Mucosa of gallbladder (tissue), 1 donor: ENCODE measurements around the gene SCAPER. TPM values are rescaled to one million over a fixed set of nuclear protein-coding genes. Genes with fewer than 3 reads are reported as not detected.
A peak's percentile ranks its signal among the peaks of the same experiment; 100 is the strongest.

Source experiments
- DNase-seq: peaks from one replicate; pipeline ENCODE4 v3.0.0-alpha.2; 2020; ENCODE audit warnings: low spot score
- total RNA-seq: library from RNA; stranded (reverse); gene quantifications from one replicate; pipeline ENCODE4 v1.2.1, GENCODE V29; 2021
- donor health status: DM: no; HTN: no; CAD: no.

The SCAPER gene, protein sequence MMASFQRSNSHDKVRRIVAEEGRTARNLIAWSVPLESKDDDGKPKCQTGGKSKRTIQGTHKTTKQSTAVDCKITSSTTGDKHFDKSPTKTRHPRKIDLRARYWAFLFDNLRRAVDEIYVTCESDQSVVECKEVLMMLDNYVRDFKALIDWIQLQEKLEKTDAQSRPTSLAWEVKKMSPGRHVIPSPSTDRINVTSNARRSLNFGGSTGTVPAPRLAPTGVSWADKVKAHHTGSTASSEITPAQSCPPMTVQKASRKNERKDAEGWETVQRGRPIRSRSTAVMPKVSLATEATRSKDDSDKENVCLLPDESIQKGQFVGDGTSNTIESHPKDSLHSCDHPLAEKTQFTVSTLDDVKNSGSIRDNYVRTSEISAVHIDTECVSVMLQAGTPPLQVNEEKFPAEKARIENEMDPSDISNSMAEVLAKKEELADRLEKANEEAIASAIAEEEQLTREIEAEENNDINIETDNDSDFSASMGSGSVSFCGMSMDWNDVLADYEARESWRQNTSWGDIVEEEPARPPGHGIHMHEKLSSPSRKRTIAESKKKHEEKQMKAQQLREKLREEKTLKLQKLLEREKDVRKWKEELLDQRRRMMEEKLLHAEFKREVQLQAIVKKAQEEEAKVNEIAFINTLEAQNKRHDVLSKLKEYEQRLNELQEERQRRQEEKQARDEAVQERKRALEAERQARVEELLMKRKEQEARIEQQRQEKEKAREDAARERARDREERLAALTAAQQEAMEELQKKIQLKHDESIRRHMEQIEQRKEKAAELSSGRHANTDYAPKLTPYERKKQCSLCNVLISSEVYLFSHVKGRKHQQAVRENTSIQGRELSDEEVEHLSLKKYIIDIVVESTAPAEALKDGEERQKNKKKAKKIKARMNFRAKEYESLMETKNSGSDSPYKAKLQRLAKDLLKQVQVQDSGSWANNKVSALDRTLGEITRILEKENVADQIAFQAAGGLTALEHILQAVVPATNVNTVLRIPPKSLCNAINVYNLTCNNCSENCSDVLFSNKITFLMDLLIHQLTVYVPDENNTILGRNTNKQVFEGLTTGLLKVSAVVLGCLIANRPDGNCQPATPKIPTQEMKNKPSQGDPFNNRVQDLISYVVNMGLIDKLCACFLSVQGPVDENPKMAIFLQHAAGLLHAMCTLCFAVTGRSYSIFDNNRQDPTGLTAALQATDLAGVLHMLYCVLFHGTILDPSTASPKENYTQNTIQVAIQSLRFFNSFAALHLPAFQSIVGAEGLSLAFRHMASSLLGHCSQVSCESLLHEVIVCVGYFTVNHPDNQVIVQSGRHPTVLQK (N-terminal part only)
- 20.7 TPM for total RNA-seq

DNA sequence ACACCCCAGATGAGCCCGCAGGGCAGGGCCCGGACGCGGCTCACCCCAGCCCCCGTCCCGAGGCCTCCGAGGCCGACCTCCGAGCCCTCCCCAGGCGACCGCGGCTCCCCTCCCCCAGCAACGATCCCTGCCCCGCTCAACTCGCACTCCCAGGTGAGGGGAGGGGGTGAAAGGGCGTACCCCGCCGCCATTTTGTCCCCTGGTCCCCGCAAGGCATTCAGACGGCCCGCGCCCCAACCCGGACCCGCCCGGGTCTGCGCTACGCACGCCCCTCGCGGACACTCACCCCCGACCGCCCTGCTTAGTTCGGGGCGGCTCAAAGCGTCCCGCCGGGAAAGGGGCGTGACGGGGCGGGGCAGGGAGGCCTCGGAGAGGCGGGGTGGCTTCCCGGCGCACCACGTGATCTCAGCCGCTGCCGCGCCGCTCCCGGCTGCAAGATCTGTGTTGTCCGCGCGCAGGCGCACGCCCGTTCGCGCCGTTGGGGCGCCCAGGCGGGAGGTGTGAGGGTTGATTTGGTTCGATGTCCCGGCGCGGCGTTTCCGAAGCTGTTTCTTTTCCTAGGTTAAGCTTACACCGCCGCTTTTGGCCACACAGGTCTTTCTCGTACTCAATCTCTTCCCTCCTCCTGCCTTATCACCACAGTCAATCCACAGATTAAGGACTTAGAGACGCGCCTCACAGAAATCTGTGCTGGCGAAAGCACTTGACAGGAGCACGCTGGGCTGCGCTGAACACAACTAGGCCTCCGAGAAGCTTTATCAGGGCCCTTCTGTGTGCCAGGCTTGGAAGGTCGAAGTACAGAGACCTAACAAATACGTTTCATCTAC is at the start of gene SCAPER:
SCAPER (minus strand) TSS at position 328 of the 827 bp plus-strand sequence. CDS start 21,523 bp downstream, outside the sequence.
- peak; percentile 93 for DNase-seq

DNA sequence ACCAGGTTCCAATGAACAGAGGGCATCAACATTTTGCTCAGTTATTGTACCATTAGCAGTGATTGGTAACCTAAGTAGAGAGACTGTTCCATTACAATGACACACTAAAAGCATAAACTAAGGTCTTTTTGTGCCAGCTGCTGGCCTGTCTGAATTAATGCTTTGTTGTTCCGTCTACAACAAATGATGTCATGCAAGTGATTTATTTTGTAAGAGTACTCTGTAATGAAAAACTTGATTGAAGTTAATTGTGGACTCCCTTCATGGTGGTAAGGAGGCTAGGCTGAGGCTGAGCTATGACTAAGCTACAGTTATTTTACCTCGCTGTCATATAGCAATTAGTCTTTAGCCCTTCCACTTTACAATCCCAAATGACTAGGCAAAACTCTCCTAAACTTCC is 49.6 kb upstream of the SCAPER start:
- no peak for DNase-seq

DNA sequence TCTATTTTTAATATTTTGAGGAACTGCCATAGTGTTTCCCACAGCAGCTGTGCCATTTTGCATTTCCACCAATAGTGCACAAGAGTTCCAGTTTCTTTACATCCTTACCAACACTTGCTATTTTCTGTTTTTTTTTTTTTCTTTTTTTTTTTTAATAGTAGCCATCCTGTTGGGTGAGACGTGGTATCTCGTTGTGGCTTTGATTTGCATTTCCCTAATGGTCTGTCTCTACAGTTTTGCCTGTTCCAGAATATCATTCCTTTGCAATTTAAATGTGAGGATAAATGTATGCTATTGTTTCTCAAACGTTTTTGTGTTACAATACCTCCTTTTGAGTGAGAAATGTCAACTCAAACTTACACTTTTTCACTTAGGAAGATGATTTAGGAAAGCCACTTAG is 48.8 kb upstream of the SCAPER start:
- no peak for DNase-seq

DNA sequence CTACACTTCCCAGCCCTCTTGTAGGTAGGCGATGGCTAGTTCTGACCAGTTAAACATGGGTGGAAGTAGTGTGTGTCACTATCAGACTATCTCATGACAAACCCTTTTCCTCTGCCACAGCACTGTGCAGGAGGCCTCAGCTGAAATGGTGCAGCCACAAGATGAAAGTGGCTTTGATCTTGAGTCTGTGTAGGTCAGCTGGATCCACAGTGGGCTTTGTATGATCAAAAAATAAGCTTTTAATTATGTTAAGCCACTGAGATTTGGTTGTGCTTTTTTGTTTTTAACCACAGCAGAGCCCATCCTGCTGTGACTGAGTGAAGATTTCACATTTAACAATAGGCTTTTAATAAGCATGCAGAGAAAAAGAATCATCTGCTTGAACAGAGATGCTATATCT is 46.1 kb upstream of the SCAPER start:
- no peak for DNase-seq

DNA sequence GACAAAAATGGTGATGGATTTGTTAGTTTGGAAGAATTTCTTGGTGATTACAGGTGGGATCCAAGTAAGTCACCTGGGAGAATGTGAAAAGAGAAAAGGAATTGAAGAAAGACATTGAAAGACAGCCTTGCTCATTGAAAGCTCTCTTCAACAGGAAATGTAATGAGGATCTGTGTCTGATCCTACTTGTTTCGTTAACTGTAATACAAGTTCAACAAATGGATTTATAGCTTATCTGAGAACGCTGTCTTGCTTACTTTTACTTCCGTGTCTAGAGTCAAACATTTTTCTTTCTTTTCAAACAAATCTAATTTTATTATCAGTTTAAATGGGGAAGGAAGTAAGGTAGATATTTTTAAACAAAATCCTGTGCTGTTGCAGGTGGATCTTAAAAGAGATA is 42.3 kb upstream of the SCAPER start:
- no peak for DNase-seq

DNA sequence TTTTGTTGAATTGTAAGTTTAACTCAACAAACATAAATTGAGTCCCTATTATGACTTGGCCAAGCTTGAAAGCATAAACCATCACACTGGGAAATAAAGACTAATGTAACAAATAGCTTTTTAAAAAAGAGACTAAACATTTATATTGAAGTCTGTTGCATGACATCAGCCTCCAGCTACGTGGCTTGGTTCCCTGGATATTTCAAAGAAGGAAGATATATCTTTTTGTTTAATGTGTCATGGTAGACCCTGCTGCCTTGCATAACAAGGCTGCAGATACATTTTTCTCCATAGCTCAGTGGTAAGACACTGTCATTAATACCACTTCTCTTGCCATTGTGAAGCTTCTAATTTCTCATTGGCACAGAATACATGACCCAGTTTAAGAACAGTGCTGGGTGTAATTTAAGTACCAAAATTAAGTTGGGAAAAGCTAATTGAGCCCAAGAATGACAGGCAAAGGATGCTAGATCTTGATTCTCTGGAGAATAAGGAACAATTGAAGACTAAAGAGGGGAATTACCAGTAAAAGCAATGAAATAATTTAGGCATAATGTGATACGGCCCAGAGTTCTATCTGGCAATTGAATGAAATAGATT is 40.5 kb upstream of the SCAPER start:
- DNase-seq, result no peak

DNA sequence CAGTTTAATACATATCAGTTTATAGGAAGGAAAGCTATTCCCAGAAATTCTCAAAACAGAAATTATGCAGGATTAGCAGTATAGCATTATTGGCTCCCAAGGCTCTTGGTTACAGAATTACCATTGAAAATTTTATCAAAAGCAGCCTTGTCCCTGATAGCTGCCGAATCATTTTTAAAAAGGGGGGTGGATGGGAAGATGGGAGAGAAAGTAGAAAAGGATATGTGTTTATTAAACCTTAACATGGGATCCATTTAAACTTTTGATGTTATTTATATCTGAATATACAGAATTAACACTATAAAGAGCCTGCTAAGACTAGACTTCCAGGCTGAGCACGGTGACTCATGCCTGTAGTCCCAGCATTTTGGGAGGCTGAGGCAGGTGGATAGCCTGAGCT is 37.2 kb upstream of the SCAPER start:
- DNase-seq, result no peak

DNA sequence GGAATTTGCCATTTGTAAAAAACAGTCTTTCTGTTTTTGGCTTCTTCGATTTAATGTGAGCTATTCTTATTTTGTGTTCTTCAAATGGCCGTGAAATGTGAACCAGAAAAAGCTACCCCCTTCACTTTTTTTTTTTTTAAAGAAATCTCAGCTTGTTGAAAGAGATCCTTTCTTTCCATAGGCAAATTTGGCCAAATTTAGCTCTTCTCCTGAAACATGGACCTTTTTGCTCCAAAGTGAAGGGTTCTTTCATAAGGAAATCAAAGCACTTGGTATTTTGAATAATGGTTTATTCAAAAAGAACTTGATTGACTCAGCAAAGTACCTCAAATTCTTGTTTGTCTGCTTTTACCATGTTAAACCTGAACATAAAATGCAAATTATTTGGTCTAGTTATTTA is 36.5 kb upstream of the SCAPER start:
- no peak for DNase-seq

DNA sequence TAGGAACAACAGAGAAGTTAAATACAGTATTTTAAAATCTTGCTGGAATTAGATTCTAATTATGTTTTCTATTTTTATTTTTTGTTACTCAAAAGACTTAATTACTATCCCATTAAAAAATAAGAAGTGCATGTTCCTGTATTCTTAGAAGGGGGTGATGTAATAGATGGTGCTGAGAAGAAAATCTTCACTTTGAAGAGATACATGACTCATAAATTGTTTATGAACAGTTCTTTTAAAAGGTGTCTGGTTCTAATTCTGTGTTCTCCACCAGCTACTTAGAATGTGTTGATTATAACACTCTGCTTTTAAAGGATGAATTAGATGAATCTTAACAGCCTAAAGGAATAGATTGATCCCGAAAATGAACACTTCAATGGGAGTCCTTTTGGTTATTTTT is 34.6 kb upstream of the SCAPER start:
- no peak for DNase-seq

DNA sequence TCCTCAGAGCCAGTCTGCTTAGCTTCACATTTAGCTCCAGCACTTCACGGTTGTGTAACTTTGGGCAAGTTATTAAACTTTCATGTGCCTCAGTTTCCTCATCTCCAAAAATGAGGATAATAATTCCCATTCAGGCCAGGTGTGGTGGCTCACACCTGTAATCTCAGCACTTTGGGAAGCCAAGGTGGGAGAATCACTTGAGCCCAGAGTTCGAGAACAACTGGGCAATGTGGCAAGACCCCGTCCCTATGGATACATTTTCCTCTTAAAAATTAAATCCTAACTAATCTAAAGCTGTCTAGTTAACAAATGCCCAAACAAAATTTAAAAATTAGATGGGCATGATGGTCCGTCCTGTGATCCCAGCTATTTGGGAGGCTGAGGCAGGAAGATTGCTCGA is 33.6 kb upstream of the SCAPER start:
- DNase-seq, result no peak

DNA sequence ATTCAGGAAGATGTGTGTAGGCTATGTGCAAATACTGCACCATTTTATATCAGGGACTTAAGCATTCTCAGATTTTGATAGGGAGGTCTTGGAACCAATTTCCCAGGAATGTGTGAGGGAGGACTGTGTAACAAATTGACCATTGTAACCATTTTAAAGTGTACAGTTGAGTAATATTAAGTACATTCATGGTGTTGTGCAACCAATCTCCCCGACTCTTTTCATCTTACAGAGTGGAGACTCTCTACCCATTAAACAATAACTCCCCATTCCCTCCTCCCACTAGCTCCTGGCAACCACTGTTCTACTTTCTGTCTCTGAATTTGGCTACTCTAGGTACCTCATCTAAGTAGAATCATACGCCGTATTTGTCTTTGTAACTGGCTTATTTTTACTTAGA is 31.5 kb upstream of the SCAPER start:
- DNase-seq, result no peak

DNA sequence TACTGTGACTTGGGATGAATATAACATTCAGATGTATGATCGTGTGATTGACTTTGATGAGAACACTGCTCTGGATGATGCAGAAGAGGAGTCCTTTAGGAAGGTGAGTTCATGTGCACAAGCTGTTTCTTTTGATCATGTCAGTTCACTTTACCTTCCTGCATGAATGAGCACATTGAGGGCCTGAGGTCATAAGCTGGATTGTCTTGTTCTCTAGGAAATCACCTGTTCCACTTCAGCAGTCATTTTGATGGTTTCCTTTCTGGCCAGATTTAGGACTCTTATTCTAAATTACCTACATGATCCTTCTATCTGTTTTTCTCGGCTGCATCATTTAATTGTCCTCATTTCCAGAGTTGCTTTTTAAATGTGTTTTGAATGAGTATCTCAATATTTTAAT is 30.5 kb upstream of the SCAPER start:
- no peak for DNase-seq

DNA sequence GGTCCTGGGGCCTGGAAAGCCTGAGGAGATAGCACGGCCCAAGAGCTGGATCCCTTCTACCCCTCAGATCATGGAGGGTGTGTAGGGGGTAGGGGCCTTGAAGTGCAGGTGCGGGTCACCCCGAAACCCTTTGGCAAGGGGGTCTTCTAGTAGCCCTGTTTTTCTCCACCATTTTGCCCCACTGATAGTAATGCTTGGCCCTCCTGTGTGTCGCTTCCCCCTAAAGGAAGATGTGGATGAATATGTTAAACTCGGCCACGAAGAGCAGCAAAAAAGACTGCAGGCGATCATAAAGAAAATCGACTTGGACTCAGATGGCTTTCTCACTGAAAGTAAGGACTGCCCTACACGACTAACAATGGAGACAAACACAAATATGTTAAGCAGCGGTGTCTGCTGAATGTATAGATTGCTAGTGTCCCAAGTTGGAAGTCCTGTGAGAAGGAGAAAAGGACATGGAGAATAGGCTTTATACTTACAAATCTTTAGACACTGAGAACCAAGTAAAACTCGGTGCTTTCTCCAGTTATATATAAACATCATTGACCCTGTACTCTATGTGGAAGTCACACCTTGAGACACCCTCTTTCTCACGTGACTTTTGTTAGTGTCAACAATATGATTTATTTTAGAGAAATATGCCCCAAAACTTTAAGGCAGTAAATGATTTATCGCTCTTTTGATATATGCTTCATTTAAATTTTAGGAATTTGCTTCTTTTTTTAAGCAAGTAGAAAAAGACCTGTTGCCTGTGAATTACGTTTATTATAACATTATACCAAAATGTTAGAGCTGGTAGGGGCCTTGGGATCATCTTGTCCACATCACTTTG is 27.2 kb upstream of the SCAPER start:
- DNase-seq, result no peak

DNA sequence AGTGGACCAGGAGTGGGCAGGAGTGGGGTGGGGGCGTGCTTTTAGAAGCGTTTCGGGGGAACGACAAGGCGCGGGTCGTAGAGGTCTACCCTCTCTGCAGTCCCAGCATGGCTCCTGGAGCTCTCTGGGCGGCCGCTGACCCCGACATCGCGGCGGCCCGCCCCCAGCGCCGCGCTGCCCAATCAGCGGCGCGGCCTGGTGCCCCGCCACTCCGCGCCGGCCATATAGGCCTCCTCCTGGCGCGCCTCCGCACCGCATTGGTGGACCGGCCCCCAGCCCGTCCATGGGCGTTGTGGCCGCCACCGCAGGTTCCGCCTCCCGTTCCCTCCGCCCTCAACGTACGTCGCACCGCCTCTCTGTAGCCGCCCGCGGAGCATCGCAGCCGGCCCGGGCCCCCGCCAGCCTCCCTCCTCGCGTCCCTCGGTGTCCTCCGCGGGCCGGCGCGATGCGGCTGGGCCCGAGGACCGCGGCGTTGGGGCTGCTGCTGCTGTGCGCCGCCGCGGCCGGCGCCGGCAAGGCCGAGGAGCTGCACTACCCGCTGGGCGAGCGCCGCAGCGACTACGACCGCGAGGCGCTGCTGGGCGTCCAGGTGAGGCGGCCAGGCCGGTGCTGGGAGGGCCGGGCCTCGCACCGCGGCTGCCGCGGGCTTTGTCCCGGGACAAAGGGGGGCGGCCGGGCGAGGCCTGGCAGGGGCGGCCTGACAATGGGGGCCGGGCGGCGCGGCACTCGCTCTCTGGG is 26.4 kb upstream of the SCAPER start, which contains the start of gene RCN2:
RCN2 (plus strand) TSS at position 353 of the 738 bp plus-strand sequence; CDS start at position 446, 93 bp downstream.
- DNase-seq, result peak; percentile 96

DNA sequence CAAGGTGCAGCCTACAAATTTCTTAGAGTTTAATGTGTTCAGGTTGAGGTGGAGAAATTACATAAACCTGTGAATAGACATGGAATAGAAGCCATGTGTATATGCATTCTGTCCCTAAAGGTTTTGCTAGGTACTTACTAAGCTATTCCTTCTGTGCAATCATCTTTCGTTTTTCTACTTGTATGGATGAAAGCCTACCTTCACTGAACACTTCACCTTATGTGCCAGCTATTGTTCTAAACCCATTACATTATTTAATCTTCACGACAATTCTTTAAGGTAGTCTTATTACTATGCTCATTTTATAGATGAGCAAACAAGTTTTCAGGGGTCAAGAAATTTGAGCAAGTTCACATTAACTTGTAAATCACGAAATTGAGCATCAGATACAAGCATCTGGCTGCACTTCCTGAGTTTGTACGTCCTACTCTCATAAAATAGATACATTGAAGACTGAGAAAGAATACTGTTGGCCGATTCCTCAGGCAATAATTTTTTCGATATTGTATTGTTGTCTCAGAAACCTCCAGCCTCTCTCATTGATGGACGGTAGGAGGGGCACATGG is 25.8 kb upstream of the SCAPER start:
- no peak for DNase-seq

DNA sequence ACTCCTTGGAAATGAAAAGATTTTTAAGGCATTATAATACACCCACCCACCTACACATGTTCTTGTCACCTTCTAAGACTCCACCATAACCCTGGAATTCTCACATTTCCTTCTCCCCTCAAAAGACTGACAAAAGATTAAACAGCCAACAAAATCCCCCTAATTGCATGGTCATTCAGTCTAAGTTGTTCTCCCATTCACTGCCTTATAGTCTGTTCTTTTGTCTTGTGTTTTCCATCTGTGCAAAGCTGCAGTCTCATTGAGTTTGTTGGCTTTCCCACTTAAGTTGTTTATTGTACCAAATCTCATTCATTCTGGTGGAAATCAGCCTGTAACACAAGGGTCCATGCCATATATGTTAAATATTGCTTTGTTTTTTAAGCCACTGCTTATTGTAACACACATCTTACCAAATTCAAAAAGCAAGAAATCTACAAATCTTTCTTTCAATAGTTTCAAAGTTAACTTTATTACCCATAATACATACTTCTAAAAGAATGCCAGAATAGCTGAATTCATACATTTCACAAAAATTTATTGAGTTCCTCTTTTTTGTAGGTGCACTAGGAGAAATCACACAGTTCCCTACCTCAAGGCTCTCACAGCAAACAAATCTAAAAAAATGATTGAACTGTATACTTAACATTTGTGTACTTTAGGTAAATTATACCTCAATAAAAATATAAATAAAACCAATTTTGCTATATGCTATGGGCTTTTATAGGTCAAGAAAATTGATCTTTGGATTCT is 24.0 kb upstream of the SCAPER start:
- no peak for DNase-seq

DNA sequence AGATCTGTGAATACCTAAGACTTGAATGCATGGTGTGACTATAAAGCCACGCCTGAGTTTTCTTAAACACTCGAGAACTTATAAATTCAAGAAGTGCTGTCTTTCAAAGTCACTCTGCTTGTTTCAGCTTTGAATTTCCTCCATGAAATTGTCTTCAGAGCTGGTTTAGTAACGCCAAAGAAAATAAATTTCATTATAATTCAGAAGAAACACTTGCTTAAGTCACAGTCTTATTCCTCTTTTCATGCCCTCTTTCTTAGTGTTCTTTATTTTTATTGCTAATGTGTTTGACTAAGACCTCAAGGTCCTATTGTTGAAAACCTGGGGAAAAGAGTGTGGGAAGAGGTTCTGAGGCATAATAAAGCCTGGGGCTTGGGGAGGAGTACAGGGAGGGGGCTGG is 23.1 kb upstream of the SCAPER start:
- no peak for DNase-seq

DNA sequence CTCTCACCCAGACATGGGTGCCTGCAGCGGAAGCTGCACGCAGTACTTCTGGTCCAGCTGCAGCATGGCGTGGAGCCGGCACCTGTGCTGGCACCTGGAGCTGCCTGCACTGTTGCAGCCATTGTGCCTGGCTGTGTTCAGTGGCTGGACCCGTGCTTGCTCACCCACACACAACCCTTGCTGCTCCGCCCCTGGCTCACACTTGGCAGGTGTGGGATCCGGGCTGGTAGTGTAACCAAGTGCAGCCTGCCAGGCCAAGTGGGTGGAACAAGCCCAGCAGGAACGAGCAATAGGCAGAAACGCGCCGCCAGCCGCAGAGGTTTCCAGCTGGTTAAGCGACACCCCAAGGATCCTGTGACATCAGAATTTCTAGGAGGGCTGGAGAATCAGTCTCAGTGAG is 11.2 kb upstream of the SCAPER start:
- DNase-seq, result no peak
